GM19397 (cell line): Measurements from ENCODE around the gene PTPRA.
"Not testable (repeated sequence)": the region's sequence is repeated elsewhere in the genome, so short reads cannot be mapped to it uniquely, and the experiment has no call there.

Experiments used
- ATAC-seq: cut with Tn5 transposase; IDR thresholded peaks from one replicate; pipeline ENCODE4 v1.9.1; 2021; ENCODE audit warnings: mild to moderate bottlenecking, moderate library complexity; ENCODE audit not compliant: unreplicated experiment

PTPRA gene

GRCh38 chr20:3067139-3068014 lies 194.1 kb downstream of the PTPRA start:
- ATAC-seq = no peak

DNA sequence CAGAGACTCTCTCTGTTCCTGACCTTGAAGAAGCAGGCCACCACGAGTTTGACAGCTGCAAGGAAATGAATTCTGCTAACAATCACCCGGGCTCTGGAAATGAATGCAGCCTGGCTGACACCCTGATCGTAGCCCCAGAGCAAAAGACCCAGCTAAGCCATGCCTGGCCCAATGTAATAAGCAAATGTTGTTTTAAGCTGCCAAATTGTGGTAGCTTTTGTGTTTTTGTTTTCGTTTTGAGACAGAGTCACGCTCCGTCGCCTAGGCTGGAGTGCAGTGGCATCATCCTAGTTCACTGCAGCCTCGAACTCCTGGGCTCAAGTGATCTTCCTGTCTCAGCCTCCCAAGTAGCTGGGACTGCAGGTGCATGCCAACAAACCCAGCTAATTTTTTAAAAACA lies 194.8 kb downstream of the PTPRA start:
- no peak for ATAC-seq

DNA sequence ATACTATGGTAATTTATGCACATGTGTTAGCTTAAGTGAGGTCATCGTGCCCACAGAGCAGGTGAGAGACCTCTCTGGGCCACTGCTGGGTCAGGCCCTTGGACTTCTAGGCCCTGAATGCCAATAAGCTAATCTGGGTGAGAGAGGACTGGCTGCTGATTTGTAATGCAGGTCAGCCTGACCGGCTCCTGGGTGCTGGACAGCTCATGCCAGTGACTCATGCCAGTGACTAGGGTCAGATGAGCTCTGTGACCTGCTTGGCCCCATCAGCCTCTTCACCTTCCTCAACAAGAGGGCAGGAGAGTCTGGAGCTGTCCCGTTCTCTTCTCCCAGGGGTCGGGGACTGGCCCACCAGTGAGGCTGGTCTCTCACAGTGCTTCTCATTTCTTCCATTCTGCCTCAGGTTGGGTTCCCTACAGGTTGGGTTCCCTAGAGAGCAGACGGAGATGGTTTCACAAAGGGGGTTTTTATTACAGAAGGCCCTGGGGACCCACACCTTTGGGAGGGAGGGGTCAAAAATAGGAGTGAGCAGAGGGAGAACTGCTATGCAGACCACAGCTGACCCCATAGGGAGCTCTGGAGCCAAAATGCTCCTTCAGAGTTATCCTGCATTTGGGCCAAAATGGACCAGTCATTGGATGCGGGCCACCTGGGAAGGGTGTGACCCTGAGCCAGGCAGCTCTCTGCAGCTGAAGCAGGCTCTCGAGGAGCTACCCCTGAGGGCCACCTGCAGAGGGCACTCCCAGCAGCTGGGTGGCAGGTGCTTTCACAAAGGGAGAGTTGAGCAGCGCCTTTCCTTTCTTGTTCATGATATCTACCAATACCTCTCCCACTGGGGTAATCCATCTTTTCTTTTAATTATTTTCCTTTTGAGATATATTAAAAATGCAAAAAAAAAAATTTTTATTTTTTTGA lies 196.0 kb downstream of the PTPRA start:
- ATAC-seq = no peak

- no peak for ATAC-seq
These were observed 197.4 kb downstream of the PTPRA start for GRCh38 chr20:3070725-3071124.

- no peak for ATAC-seq
These were observed 198.0 kb downstream of the PTPRA start for GRCh38 chr20:3071266-3071609.

GRCh38 chr20:3071610-3072529 lies 198.6 kb downstream of the PTPRA start, which contains the start of gene OXT:
Gene OXT, plus strand, starts transcription at chr20:3071620. Its CDS starts 36 bp downstream, at chr20:3071656.
- no peak for ATAC-seq

GRCh38 chr20:3072530-3073250 lies 199.4 kb downstream of the PTPRA start:
- ATAC-seq = no peak

DNA sequence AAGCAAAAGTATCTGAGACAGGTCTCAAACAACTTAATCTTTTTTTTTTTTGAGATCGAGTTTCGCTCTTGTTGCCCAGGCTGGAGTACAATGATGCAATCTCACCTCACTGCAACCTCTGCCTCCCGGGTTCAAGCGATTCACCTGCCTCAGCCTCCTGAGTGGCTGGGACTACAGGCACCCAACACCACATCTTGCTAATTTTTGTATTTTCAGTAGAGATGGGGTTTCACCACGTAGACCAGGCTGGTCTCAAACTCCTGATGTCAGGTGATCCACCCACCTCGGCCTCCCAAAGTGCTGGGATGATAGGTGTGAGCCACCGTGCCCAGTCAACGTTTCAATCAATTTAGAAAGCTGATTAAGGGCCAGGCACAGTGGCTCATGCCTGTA lies 200.0 kb downstream of the PTPRA start:
- not testable (repeated sequence) for ATAC-seq

DNA sequence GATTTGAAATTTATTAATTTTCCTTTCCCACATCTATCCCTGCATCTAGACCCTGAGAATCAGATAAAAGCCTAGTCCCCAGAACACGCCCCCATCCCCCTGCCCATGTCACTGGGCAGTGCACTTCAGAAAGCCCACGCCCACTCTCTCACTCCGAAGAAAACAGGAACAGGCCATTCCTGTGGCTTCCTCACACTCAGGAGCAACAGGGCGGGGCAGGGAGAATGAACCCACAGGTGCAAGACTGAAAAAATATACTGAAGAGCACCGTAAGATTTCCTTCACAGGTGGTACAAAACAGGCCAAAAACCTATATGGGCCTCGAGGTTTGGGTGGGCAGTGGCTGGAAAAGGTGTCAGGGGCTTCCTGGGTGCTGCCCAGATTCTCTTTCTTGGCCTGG lies 201.5 kb downstream of the PTPRA start:
- ATAC-seq = no peak

DNA sequence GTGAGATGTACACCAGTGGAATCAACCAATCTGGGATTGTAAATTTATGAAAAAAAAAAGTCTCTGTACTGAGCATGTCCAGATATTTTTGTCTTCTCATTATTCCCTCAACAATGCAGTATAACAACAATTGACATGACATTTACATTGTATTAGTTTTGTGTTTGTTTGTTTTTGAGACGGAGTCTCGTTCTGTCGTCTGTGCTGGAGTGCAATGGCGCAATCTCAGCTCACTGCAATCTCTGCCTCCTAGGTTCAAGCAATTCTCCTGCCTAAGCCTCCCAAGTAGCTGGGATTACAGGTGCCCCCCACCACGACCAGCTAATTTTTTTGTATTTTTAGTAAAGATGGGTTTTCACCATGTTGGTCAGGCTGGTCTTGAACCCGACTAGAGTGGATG lies 202.0 kb downstream of the PTPRA start:
- not testable (repeated sequence) for ATAC-seq

DNA sequence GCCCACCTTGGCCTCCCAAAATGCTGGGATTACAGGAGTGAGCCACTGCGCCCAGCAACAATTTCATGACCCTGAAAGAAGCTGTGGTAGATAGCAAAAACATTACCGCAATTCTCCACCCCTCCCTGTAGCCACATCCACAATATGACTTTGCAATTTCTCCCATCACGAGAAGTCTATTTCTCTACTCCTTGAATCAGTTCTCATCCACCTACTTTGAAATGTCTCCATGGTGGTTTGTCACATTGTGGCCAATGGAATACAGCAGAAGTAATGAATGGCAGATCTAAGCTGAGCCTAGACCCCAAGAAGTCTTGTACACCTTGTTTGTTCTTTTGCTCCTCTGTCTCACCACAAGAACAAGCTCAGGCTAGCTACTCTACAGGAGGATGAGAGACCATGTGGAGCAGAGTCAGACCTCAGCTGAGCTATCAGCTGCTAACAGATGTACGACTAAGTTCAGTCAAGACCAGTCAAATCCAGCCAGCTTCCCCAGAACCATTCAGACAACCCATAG lies 204.4 kb downstream of the PTPRA start:
- ATAC-seq = no peak

DNA sequence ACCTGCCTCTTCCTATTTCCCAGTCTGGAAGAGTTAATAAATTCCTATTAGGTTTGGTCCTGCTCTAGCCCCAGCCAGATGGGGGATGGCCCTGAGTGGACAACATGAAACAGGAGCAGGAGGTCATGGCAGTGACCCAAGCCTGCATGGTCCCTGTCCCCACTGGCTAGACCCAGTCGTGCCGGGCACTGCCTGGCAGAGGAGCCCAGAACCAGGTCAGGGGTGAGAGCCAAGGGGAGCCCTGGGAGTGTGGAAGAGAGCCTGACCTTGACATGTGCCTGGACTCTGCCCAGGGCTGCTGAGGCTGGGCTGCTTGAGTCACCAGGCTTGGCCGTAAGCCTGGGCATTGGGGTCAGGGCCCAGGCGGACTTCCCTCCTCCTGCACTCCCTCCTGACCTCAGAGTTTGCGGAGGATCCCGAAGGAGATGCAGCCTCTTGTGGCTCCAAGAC lies 207.7 kb downstream of the PTPRA start:
- no peak for ATAC-seq

DNA sequence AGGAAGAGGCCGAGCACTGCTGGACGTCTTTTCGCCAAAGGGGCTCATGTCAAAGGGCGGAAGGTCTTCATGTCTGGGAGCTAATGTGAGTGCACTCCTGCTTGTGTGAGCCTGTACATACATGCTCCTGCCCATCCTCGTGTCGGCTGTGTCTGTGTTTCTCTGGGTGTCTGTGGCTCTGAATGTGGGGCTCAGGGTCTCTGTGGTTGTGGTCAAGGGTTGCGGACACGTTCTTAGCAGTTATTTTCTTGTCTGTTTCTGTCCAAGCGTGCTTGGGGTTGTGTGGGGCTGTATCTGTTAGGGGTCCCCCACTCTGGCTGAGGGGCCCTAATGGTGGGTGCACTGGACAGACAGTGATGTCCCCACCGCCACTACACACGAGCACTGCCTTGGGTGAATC lies 208.4 kb downstream of the PTPRA start:
- no peak for ATAC-seq

- ATAC-seq = no peak
These were observed 209.1 kb downstream of the PTPRA start for GRCh38 chr20:3082306-3082951.

DNA sequence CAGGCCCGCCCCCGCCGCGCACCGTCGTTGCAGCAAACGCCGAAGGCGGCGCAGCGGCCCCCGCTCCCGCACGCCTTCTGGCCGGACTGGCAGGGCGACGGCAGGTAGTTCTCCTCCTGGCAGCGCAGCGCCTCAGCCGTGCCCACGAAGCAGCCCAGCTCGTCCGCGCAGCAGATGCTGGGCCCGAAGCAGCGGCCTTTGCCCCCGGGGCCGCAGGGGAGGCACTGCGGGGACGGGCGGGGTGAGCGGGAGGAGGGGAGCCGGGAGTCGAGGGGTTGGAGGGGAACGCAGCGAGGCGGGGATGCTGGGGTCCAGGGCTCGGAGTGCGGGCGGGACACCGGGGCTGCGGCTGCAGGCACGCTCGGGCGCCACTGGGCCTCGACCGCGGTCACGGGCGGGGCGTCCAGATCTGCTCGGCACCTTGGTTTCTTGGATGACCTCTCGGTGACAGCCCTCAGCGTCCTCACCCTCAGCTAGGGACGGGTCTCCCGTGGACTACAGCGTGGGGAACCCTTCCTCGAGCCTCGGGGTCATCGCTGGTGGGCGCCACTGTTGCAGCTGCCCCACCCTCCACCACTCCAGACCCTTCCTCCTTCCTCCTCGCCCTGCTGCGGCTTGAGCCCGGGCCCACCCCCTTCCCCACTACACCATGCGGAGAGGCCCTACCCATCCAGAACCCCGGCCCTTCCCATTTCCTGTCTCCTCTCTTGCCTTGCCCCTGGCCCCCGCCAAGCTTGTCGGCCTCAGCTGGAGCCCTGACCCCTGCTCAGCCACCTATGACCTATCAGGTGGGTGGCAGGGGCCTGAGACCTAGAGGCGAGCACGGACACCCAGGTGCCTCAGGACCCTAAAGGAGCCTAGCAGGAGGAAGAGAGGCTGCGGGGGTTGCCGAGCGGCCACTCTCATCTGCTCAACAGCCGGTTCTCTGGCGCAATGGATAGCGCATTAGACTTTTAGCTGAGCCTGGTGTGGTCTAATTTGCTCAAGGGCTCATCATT lies 210.0 kb downstream of the PTPRA start:
- ATAC-seq = no peak

DNA sequence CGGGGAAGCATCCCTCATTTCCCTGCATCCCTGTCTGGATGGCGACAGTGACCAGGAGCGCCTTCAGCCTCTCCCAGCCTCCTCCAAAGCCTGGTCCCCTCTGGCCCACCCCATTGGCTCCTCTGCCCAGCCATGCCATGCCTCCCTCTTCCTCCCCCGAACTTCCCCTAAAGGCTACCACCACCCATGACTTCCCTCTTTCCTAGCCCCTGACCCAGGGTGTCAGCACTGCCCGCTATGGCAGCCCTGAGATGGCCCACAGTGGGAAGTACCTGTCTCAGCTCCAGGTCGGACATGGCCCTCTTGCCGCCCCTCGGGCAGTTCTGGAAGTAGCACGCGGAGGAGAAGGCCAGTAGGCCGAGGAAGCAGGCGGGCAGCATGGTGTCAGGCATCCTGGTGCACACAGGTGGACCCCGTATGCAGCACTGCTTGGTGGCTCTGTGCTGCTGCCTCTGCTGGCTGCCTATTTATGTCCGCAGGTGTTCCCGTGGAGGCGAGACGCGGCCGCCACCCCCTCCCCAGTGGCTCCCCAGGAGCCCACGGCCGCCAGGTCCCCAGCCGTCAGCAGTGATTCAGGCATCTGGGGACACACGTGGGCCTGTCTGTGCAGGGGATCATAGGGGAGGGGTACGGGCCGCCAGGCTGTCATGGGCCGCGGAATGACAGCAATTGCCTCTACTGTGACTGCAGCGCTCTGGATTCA lies 211.2 kb downstream of the PTPRA start, which contains the start of gene AVP:
AVP (minus strand) TSS at position 442 of the 703 bp plus-strand sequence; CDS start at position 392, 50 bp downstream.
- ATAC-seq = no peak

DNA sequence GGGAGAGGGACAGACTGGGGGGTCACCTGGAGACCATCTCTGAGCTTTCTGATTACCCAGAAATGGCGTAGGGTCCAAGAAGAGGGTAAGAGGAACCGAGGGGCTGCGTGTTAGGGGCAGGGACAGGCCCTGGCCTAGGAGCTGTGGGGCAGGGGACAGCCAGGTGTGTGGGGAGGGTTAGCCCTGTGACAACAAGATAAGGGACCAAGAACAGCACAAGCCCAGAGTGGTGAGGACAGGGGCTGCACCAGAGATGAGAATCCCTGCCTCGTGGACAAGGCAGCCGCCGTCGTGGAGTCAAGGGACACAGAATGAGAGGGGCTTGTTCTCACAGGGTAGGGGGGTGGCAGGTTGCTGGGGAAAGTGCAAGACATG lies 211.7 kb downstream of the PTPRA start:
- no peak for ATAC-seq
